ENCODE data around the gene TGFBRAP1. TPM values are rescaled to one million over a fixed set of nuclear protein-coding genes. Genes with fewer than 3 reads are reported as not detected.
"Not testable (repeated sequence)": the region's sequence is repeated elsewhere in the genome, so short reads cannot be mapped to it uniquely, and the experiment has no call there.

TGFBRAP1 gene
- total RNA-seq, 2 donors from 2014 or later, result 14.2 to 19.8 TPM

DNA sequence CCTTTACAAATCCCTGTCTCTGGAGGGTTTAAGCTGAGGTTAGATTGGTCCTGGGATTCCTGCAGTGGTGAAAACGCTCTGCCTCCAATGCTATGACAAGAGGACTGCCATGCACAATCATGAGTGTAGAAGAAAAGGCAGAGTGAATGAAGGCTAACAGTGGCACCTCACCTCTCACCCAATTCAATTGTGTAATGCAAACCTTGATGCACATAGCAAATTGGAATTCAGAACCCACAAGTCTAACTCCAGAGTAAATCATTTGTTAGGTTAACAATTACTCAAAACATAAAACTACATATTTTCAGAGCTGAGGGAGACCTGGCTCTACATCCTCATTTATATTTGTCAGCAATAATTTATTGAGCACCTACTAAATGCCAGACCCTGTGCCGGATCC, 1.8 kb downstream of the TGFBRAP1 start:
- Histone ChIP-seq H3K36me3 (no peaks in the 10 kb centered on the region), H3K4me3 (no peak overlapping the region), H3K9me3 (no peaks in the 10 kb centered on the region), H3K4me1 (peaks cover 14% of the 10 kb centered on the region), H3K9ac (ENCODE audit: low read depth in 2 of 2, low read length in 2 of 2) (no peak overlapping the region), H3K27ac (no peak overlapping the region), H3K27me3 (no peaks in the 10 kb centered on the region)
- DNase-seq, result no peak
- intact Hi-C loops (cut with DNase I), result no loop called here
- TF ChIP-seq, protein P1, sequence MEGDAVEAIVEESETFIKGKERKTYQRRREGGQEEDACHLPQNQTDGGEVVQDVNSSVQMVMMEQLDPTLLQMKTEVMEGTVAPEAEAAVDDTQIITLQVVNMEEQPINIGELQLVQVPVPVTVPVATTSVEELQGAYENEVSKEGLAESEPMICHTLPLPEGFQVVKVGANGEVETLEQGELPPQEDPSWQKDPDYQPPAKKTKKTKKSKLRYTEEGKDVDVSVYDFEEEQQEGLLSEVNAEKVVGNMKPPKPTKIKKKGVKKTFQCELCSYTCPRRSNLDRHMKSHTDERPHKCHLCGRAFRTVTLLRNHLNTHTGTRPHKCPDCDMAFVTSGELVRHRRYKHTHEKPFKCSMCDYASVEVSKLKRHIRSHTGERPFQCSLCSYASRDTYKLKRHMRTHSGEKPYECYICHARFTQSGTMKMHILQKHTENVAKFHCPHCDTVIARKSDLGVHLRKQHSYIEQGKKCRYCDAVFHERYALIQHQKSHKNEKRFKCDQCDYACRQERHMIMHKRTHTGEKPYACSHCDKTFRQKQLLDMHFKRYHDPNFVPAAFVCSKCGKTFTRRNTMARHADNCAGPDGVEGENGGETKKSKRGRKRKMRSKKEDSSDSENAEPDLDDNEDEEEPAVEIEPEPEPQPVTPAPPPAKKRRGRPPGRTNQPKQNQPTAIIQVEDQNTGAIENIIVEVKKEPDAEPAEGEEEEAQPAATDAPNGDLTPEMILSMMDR (IDR thresholded peaks at IDR 0.05), result no peak

DNA sequence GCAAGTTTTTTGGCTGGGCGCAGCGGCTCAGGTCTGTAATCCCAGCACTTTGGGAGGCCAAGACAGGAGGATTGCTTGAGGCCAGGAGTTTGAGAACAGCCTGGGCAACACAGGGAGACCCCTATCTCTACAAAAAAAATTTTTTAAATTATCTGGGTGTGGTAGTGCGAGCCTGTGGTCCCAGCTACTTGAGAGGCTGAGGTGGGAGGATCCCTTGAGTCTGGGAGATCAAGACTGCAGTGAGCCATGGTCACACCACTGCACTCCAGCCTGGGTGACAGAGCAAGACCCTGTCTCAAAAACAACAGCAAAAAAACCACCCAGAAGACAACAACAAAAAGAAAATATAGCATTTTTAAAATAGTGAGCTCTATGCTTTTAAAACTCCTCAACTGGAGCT, 2.3 kb downstream of the TGFBRAP1 start:
- H3K27me3 ChIP-seq; intact Hi-C loops (cut with DNase I); H3K9me3 ChIP-seq; H3K36me3 ChIP-seq; H3K27ac ChIP-seq; DNase-seq; H3K9ac ChIP-seq (ENCODE audit: low read depth in 2 of 2, low read length in 2 of 2); H3K4me3 ChIP-seq: not testable (repeated sequence)
- peaks cover 14% of the 10 kb centered on the region for H3K4me1 ChIP-seq

DNA sequence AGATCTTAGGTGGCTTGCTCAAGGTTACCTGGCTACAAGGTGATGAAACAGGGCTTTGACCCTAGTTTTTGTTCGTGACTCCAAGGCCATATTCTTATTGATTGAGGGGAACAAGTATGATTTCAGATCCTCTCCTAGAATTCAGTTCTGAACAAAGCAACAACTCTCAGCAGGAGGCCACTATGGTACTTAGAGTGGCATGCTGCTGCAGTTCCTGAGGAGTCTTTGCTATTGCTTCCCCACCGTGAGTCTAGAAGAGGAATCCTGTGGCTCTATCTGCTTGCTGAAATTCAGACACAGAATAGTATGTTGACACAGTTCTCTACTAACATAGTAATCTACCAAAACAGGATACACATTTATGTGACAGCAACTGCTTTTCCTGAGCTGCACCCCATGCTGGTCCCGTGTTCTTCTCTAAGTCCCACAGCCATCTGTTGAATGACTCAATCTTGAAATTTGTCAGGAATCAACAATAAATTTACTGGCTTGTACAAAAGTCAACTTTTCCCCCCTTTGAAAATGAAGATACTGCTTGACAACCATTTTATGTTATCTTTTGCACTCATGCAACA, 4.1 kb downstream of the TGFBRAP1 start:
- Histone ChIP-seq H3K9me3 (no peaks in the 10 kb centered on the region), H3K9ac (ENCODE audit: low read depth in 2 of 2, low read length in 2 of 2) (no peak overlapping the region), H3K27ac (no peak overlapping the region)

DNA sequence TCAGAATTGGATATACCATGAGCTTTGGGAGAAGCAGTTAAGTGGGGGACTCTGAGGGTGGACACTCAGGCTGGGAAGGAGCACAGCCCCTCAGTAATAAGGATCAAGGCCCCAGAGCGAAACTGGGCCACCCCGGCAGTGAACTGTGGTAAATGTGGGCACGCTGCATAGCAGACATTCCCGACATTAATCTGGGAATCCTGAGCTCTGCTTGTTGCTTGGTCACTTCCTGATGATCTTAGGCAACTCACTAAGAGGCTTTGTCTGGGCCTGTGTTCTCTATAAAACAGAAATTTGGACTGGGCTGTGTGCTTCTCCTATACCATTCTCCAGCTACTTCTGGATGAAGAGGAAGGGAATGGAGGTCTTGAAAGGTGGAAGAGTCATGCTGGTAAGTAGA, 4.8 kb downstream of the TGFBRAP1 start:
- no peak for DNase-seq
- TF ChIP-seq, protein P1 (IDR thresholded peaks at IDR 0.05), result no peak
- Histone ChIP-seq H3K36me3 (no peaks in the 10 kb centered on the region), H3K27ac (no peak overlapping the region), H3K4me3 (no peak overlapping the region), H3K4me1 (peaks cover 8% of the 10 kb centered on the region), H3K27me3 (no peaks in the 10 kb centered on the region), H3K9ac (ENCODE audit: low read depth in 2 of 2, low read length in 2 of 2) (no peak overlapping the region), H3K9me3 (no peaks in the 10 kb centered on the region)
- intact Hi-C loops (cut with DNase I), result no loop called here

More for the DNA sequence above, 4.1 kb downstream of the TGFBRAP1 start:
- H3K36me3 ChIP-seq, result no peaks in the 10 kb centered on the region
- H3K4me3 ChIP-seq, result no peak overlapping the region
- TF ChIP-seq, protein P1 (IDR thresholded peaks at IDR 0.05), result no peak
- H3K4me1 ChIP-seq, result peaks cover 11% of the 10 kb centered on the region
- no peaks in the 10 kb centered on the region for H3K27me3 ChIP-seq
- no peak for DNase-seq
- intact Hi-C loops (cut with DNase I), result no loop called here

DNA sequence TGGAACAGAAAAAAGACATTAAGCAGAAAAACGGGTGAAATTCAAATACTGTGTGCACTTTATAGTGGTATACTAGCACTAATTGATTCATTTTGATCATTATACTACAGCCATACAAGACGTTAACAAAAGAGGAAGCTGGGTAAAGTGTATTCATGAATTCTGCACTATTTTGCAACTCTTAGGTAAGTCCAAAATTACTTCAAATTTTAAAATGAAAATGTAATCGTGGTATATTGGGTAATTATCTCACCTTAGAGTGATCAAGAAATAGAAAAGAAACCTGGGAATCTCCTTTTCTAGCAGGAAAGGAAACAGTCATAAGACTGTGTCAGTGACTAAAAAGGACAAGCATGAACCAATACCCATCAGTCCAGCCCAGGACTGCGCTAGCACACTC, 5.4 kb downstream of the TGFBRAP1 start:
- H3K27ac ChIP-seq, result no peak overlapping the region
- no peaks in the 10 kb centered on the region for H3K9me3 ChIP-seq
- H3K9ac ChIP-seq (ENCODE audit: low read depth in 2 of 2, low read length in 2 of 2), result no peak overlapping the region
- no peak for DNase-seq
- no peak overlapping the region for H3K4me3 ChIP-seq
- intact Hi-C loops (cut with DNase I), result no loop called here
- no peaks in the 10 kb centered on the region for H3K36me3 ChIP-seq
- peaks cover 8% of the 10 kb centered on the region for H3K4me1 ChIP-seq
- TF ChIP-seq, protein P1 (IDR thresholded peaks at IDR 0.05), result no peak
- H3K27me3 ChIP-seq, result no peaks in the 10 kb centered on the region

DNA sequence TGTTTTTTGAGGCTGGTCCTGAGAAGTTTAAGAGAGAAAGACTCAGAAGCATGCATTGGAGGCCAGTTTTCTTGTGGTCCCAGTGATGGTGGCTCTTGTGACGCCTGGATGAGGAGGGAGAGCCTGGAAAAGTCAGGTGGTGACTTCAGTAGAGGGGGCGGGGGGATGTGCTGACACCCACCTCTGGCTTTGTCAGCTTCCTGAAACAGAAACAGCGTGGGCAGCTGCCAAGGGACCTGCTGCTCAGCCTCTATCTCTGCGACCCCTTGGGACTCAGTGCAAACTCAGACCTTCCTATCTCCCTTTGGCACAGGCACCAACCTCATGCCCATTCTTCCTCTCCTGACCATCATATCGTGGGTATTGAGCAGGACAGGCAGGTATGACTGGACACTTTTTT, 6.4 kb downstream of the TGFBRAP1 start:
- H3K27ac ChIP-seq, result no peak overlapping the region
- DNase-seq, result no peak
- no peaks in the 10 kb centered on the region for H3K27me3 ChIP-seq
- peaks cover 3% of the 10 kb centered on the region for H3K4me1 ChIP-seq
- no peak overlapping the region for H3K4me3 ChIP-seq
- no peaks in the 10 kb centered on the region for H3K36me3 ChIP-seq
- no peaks in the 10 kb centered on the region for H3K9me3 ChIP-seq
- intact Hi-C loops (cut with DNase I), result no loop called here
- TF ChIP-seq, protein P1 (IDR thresholded peaks at IDR 0.05), result no peak
- no peak overlapping the region for H3K9ac ChIP-seq (ENCODE audit: low read depth in 2 of 2, low read length in 2 of 2)
